Muscle of leg (tissue), 11 donors: Measurements from ENCODE around the gene DMD. TPM values are rescaled to one million over a fixed set of nuclear protein-coding genes. Genes with fewer than 3 reads are reported as not detected.
A peak's percentile ranks its signal among the peaks of the same experiment; 100 is the strongest.
"Not testable (repeated sequence)": the region's sequence is repeated elsewhere in the genome, so short reads cannot be mapped to it uniquely, and the experiment has no call there.

ENCODE experiments used
- DNase-seq: peaks from one replicate; pipeline ENCODE4 v3.0.0; 2013
- H3K27ac ChIP-seq: one replicate; pipeline ENCODE4 v1.5.1; 2013; ENCODE audit warnings: mild to moderate bottlenecking, low read length, control low read depth
- H3K27me3 ChIP-seq: one replicate; pipeline ENCODE4 v1.6.1; 2013; ENCODE audit warnings: low read length; ENCODE audit not compliant: control insufficient read depth, insufficient read depth
- H3K36me3 ChIP-seq: one replicate; pipeline ENCODE4 v1.6.1; 2013; ENCODE audit warnings: low read length; ENCODE audit not compliant: control insufficient read depth, insufficient read depth
- H3K4me1 ChIP-seq: one replicate; pipeline ENCODE4 v1.6.1; 2013; ENCODE audit warnings: low read length; ENCODE audit not compliant: control insufficient read depth, insufficient read depth
- H3K4me3 ChIP-seq: one replicate; pipeline ENCODE4 v1.5.1; 2013; ENCODE audit warnings: low read length, control low read depth
- H3K9me3 ChIP-seq: replicated peaks from 2 replicates; pipeline ENCODE4 v1.6.1; 2013; ENCODE audit warnings: low read depth, low read length; ENCODE audit not compliant: control insufficient read depth
- WGBS: methylation state at CpG from one replicate; pipeline ENCODE4 v1.1.5; 2013; ENCODE audit warnings: missing lambda C conversion rate; ENCODE audit not compliant: insufficient coverage; 5-methylcytosine and 5-hydroxymethylcytosine counted together
- polyA plus RNA-seq, 8 donors: library from polyadenylated mRNA; unstranded; fragments of 120-200 nt; gene quantifications; one replicate each; pipeline versions ENCODE4 v1.2.1 to v1.2.3, GENCODE V29; 2013; ENCODE audit warnings: inconsistent platforms in 1 of 8, low replicate concordance in 1 of 8; ENCODE audit not compliant: insufficient read length in 8 of 8, insufficient read depth in 1 of 8
- total RNA-seq: library from RNA; stranded (reverse); fragments of 120-200 nt; gene quantifications from one replicate; pipeline ENCODE4 v1.2.4, GENCODE V29; 2013

DMD gene
- total and polyA plus RNA-seq, 9 donors = 50.3 to 106 (median 68.9) TPM

- H3K27ac ChIP-seq = no peak overlapping the region
- no peaks in the 10 kb centered on the region for H3K9me3 ChIP-seq
- H3K4me3 ChIP-seq = no peak overlapping the region
- H3K27me3 ChIP-seq = no peaks in the 10 kb centered on the region
- no peaks in the 10 kb centered on the region for H3K4me1 ChIP-seq
- no CpG with 5 or more reads among the region's 1 CpG for WGBS
- H3K36me3 ChIP-seq = no peaks in the 10 kb centered on the region
- DNase-seq = peak; percentile 7
Observed at GRCh38 chrX:31500921-31501320, 1710.4 kb downstream of the DMD start.

GRCh38 chrX:31499109-31499508 is 1712.2 kb downstream of the DMD start:
- H3K36me3 ChIP-seq = no peaks in the 10 kb centered on the region
- no peaks in the 10 kb centered on the region for H3K27me3 ChIP-seq
- WGBS = 65% methylated on average over 2 of the region's 2 CpGs
- DNase-seq = no peak
- H3K4me1 ChIP-seq = no peaks in the 10 kb centered on the region
- no peak overlapping the region for H3K27ac ChIP-seq
- no peak overlapping the region for H3K4me3 ChIP-seq
- no peaks in the 10 kb centered on the region for H3K9me3 ChIP-seq

GRCh38 chrX:31497086-31497485 is 1714.3 kb downstream of the DMD start:
- WGBS = no CpG with 5 or more reads among the region's 3 CpGs
- peak overlapping the region; percentile 29 for H3K27ac ChIP-seq
- no peaks in the 10 kb centered on the region for H3K36me3 ChIP-seq
- no peaks in the 10 kb centered on the region for H3K4me1 ChIP-seq
- DNase-seq = peak; percentile 76
- H3K9me3 ChIP-seq = no peaks in the 10 kb centered on the region
- H3K27me3 ChIP-seq = no peaks in the 10 kb centered on the region
- H3K4me3 ChIP-seq = no peak overlapping the region

DNA sequence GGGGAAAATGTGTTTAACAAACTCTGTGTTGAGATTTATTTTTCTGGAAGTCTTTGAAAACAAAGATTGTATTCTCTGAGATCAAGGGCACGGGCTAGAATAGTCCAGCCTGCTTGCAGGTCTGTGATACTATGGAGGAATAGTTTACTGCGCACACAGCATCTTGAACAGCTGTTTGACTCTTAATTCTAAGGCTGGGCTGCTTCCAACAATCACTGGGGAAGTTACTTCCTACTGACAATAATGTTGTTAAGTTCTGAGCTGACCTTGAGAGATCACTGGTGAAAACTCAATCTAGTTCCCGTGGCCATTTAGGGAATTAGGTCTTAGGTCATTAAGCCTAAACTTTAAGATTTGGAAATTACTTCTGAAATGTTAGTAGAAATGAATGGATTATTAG is 1723.4 kb downstream of the DMD start:
- Histone ChIP-seq H3K36me3 (no peaks in the 10 kb centered on the region), H3K9me3 (no peaks in the 10 kb centered on the region), H3K27me3 (peaks cover 2% of the 10 kb centered on the region), H3K4me3 (no peak overlapping the region), H3K4me1 (no peaks in the 10 kb centered on the region), H3K27ac (peak overlapping the region; percentile 17)
- DNase-seq = peak; percentile 81
- WGBS = 52% methylated on average over 2 of the region's 3 CpGs

GRCh38 chrX:31483336-31483735 is 1728.0 kb downstream of the DMD start:
- WGBS = no CpG with 5 or more reads among the region's 5 CpGs
- DNase-seq = peak; percentile 64
- H3K36me3 ChIP-seq = no peaks in the 10 kb centered on the region
- no peaks in the 10 kb centered on the region for H3K9me3 ChIP-seq
- no peaks in the 10 kb centered on the region for H3K27me3 ChIP-seq
- no peak overlapping the region for H3K27ac ChIP-seq
- no peak overlapping the region for H3K4me3 ChIP-seq
- H3K4me1 ChIP-seq = no peaks in the 10 kb centered on the region

- H3K27me3 ChIP-seq = peaks cover 2% of the 10 kb centered on the region
- no peaks in the 10 kb centered on the region for H3K4me1 ChIP-seq
- WGBS = no CpG with 5 or more reads among the region's 4 CpGs
- H3K27ac ChIP-seq = no peak overlapping the region
- no peaks in the 10 kb centered on the region for H3K9me3 ChIP-seq
- DNase-seq = no peak
- no peaks in the 10 kb centered on the region for H3K36me3 ChIP-seq
- no peak overlapping the region for H3K4me3 ChIP-seq
Observed at GRCh38 chrX:31480696-31481095, 1730.7 kb downstream of the DMD start.

- H3K27ac ChIP-seq = no peak overlapping the region
- no peaks in the 10 kb centered on the region for H3K4me1 ChIP-seq
- H3K27me3 ChIP-seq = no peaks in the 10 kb centered on the region
- no peak overlapping the region for H3K4me3 ChIP-seq
- DNase-seq = no peak
- no peaks in the 10 kb centered on the region for H3K36me3 ChIP-seq
- 93% methylated on average over 9 of the region's 11 CpGs for WGBS
- no peaks in the 10 kb centered on the region for H3K9me3 ChIP-seq
Observed at GRCh38 chrX:31471229-31471628, 1740.1 kb downstream of the DMD start.

DNA sequence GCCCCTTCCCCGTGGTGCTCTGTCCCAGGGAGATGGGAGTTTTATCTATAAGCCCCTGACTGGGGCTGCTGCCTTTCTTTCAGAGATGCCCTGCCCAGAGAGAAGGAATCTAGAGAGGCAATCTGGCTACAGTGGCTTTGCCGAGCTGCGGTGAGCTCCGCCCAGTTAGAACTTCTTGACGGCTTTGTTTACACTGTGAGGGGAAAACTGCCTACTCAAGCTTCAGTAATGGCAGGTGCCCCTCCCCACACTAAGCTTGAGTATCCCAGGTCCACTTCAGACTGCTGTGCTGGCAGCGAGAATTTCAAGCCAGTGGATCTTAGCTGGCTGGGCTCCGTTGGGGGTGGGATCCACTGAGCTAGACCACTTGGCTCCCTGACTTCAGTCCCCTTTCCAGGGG is 1740.6 kb downstream of the DMD start:
- 86% methylated on average over 2 of the region's 7 CpGs for WGBS
- not testable (repeated sequence) for DNase-seq, H3K9me3 ChIP-seq, H3K36me3 ChIP-seq, H3K4me1 ChIP-seq, H3K27me3 ChIP-seq, H3K27ac ChIP-seq, H3K4me3 ChIP-seq

GRCh38 chrX:31464306-31464915 is 1746.9 kb downstream of the DMD start:
- no peaks in the 10 kb centered on the region for H3K9me3 ChIP-seq
- no CpG with 5 or more reads among the region's 4 CpGs for WGBS
- no peak overlapping the region for H3K4me3 ChIP-seq
- no peaks in the 10 kb centered on the region for H3K4me1 ChIP-seq
- DNase-seq = peak; percentile 10
- no peak overlapping the region for H3K27ac ChIP-seq
- no peaks in the 10 kb centered on the region for H3K36me3 ChIP-seq
- peaks cover 2% of the 10 kb centered on the region for H3K27me3 ChIP-seq

DNA sequence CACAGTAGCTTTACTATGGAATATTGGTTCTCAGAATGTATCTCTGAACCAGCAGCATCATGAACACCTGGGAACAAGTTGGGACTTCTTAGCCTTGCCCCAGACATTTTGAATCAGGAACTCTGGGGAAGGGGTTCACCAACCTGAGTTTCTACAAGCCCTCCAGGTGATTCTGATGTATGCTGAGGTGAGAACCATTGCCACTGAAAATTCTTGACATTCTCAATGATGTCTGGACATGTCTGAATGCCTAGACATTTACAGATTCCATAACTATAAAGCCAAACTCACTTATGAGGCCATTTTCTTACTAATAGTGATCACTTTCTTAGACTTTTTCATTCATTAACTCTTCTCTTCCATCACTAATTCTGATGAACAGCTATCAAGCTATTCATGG is 1750.1 kb downstream of the DMD start:
- no peak for DNase-seq
- Histone ChIP-seq H3K4me1 (no peaks in the 10 kb centered on the region), H3K4me3 (no peak overlapping the region), H3K27me3 (peaks cover 3% of the 10 kb centered on the region), H3K36me3 (no peaks in the 10 kb centered on the region), H3K9me3 (no peaks in the 10 kb centered on the region), H3K27ac (no peak overlapping the region)

DNA sequence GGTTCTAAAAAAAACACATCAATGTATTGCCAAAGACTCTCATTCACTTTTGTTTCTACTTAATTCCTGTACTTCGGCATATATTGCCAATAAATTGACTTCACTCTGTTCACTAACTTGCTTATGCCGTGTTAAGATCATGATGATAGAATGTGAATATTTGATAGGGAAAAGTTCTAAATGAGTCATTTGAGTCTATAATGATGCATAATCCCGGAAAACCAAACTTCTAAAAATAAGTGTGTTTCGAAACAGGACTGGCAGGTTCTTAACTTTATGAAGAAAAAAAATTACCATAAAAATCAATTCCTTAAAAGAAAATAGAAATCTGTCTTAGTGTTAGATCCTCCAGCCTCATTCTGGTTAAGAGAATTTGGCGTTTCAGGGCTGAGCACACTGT is 1752.0 kb downstream of the DMD start:
- H3K9me3 ChIP-seq = no peaks in the 10 kb centered on the region

More for the DNA sequence above, 1752.0 kb downstream of the DMD start:
- no peak overlapping the region for H3K27ac ChIP-seq
- no peak overlapping the region for H3K4me3 ChIP-seq
- DNase-seq = no peak
- peaks cover 4% of the 10 kb centered on the region for H3K27me3 ChIP-seq
- H3K4me1 ChIP-seq = no peaks in the 10 kb centered on the region
- no peaks in the 10 kb centered on the region for H3K36me3 ChIP-seq
- no CpG with 5 or more reads among the region's 5 CpGs for WGBS
